ENCODE measurements around the gene PHC2.

Gene PHC2

GRCh38 chr1:33430692-33431593 lies at the start of gene PHC2:
PHC2 (minus strand) TSS chr1:33431095; CDS start chr1:33375539, 55,556 bp downstream.
- peak; percentile 96 for DNase-seq (ENCODE audit: low spot score)

DNA sequence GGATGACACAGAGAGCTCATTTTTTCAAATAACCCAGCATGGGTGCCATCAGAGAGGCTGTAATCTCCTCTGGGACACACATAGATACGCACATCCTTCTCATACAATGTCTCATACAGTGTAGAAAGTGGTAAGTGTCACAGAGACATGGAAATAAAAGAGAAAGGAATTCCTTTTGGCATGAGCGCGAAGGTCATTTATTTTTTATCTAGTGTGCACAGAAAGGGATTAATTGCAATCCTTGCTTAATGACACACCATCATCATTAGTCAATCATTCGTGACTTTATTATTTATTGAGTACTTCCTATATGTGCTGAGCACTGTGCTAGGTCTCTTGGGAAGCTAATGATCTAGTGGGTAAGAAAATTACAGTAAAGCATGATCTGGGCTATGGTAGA lies 46.6 kb upstream of the PHC2 start:
- no peak for DNase-seq (ENCODE audit: low spot score)

DNA sequence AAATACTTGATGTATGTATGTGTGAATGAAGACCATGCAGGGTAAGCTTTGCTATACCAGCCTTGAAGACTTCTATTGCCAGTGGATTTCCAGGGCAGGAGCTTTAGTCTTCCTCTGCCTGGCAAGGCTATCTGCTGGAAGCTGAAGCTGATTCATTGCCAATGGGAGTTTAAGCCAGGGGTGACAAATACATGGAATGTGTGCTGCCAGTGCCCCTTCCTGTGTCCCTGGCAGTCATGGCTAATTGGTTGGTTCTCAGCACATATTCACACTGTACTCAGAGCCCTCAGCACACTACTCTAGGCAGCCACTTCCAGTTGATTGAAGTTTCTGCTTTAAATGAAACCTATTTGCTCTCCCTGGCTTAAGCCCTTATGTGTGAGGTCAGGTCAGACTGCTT lies 43.0 kb upstream of the PHC2 start:
- no peak for DNase-seq (ENCODE audit: low spot score)

GRCh38 chr1:33472269-33472980 lies 41.5 kb upstream of the PHC2 start, which contains the start of gene ZSCAN20:
ZSCAN20 (plus strand) TSS chr1:33472645; CDS start chr1:33479289, 6,644 bp downstream.
- DNase-seq (ENCODE audit: low spot score) = peak; percentile 98

DNA sequence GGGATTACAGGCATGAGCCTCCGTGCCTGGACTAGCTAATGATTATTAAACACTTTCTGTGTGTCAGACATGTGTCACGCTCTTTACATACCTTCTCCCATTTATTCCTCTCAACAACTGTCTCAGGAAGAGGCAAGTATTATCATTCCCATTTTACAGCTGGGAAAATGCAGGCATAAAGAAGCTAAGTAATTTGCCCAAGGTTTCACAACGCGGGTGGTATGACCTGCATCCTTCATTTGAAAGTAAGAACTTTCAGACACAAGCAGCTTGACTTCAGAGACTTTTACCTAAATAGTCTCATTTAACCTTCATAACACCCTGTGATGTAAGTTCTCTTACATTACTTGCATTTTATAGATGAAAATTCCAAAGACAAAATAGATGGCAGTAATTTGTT lies 40.5 kb upstream of the PHC2 start:
- DNase-seq (ENCODE audit: low spot score) = no peak

- peak; percentile 77 for DNase-seq (ENCODE audit: low spot score)
Measured at GRCh38 chr1:33470495-33471012, 39.7 kb upstream of the PHC2 start.

GRCh38 chr1:33469691-33470090 lies 38.8 kb upstream of the PHC2 start:
- DNase-seq (ENCODE audit: low spot score) = no peak

DNA sequence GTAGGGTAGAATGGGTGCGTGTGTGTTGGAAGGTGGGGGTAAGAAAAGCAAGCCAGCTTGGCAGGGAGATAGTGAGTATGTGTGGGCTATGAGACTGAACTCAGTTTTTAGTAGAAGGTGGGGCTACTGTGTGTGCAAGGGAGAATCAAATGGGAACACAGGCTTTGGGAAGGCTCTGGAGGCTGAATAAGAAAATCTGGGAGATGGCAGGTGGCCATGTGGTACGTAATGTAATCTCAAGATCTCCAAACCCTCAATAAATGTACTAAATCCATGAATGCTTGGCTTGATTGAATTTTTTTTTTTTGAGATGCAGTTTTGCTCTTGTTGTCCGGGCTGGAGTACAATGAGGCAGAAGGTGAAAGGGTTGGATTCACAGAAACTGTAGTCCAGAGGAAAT lies 38.1 kb upstream of the PHC2 start:
- DNase-seq (ENCODE audit: low spot score) = no peak

- no peak for DNase-seq (ENCODE audit: low spot score)
Measured at GRCh38 chr1:33468531-33468930, 37.6 kb upstream of the PHC2 start.

DNA sequence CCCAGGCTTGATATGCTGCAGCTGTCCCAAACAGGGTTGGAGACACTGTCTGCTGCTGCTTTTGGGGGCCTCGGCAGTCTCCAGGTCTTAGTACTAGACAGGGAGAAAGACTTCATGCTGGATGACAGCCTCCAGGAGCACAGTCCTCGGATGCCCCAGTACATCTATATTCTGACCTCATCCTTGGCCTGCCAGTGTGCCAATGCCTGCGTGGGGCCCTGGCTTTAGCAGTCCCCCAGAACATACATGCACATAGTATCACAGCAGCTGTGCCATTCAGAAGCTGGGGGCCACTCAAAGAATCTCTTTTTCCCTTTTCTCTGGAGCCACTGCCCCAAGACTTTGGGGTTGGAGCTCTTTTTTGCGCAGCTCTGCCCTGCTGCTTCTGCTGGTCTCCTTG lies 37.1 kb upstream of the PHC2 start:
- no peak for DNase-seq (ENCODE audit: low spot score)

DNA sequence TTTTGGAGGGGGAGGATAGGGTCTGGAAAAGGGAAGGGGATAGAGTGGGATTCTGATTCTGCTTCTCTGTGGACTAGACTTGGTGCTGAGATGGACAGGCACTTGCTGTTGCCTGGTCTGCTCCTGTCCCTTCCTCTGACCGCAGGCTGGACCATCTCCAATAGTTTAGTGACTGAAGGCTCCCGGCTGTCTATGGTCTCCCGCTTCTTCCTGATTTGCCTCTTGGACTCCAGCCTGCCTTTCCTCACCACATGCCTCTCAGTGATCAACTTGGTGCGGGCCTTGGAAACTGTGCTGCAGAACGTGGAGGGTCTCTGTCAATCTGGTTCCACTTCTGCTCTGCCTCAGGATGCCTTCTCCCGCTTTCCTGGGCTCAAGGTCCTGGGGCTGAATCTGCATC lies 35.3 kb upstream of the PHC2 start:
- DNase-seq (ENCODE audit: low spot score) = no peak

- no peak for DNase-seq (ENCODE audit: low spot score)
Measured at GRCh38 chr1:33465316-33465715, 34.4 kb upstream of the PHC2 start.

DNA sequence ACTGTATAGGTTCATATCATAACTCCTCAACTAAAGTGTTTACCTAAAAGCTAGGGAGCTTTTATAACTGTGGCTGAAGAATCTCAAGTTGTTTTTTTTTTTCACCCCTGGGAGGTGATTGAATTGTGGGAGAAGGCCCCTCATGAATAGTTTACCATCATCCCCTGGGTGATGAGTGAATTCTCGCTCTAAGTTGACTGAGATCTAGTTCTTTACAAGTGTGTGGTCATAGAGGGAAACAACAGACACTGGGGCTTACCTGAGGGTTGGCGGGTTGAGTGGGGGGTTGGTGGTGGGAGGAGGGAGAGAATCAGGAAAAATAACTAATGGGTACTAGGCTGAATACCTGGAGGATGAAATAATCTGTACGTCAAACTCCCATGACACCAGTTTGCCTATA lies 33.7 kb upstream of the PHC2 start:
- DNase-seq (ENCODE audit: low spot score) = no peak

DNA sequence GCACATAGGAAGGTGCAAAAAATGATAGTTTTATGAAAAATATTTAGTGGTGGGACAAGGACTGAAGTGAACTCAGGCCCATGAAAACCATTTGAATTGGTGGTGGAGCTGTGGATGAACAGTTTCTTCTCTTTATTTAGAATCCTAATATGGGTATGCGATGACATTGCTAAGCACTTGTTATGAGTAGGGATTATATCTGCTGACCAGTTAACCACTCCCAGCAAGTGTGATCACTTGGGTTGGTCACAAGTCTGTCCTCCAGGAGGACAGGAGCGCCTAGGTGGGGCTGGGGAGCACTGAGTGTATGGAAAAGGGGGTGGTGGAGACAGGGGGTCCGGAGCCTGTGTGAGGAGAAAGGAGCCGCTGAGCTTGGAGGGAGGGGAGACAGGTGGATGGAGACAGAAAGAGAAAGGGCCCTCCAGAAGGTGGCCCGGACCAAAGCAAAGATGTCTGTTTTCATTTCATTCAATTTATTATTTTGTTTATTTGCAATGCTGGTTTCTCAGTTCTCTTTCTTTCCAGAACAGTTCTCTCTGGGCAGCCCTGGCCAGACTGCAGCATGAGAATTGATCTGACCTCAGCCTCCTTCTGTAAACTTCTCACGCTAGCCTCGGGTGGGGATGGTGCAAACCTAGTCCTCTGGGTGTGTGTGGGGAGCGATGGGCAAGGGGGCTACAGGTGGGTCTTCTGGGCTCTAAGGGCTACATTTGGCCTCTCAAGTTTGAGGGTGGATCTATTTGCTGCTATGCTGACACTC lies 31.7 kb upstream of the PHC2 start:
- no peak for DNase-seq (ENCODE audit: low spot score)

GRCh38 chr1:33460947-33461629 lies 30.2 kb upstream of the PHC2 start:
- DNase-seq (ENCODE audit: low spot score) = no peak

GRCh38 chr1:33460144-33460543 lies 29.2 kb upstream of the PHC2 start:
- DNase-seq (ENCODE audit: low spot score) = no peak

DNA sequence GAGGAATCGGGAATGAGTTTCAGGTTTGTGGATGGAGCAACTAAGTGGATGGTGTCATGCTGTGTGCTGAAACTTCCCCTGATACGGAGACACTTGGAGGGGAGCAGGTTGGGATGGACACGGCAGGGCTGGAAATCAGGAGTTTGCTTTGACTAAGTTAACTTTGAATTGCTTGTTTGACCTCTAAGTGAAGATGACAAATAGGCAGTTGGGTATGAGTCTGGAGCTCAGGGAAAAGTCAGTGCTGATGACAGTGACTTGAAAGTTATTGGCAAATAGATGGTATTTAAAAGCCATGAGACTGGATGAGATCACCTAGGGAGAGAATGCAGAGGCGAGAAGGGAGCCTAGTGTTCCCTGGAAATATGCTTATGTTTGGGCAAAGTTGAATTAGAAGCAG lies 28.8 kb upstream of the PHC2 start:
- DNase-seq (ENCODE audit: low spot score) = no peak

- DNase-seq (ENCODE audit: low spot score) = no peak
Measured at GRCh38 chr1:33456502-33456886, 25.6 kb upstream of the PHC2 start.

DNA sequence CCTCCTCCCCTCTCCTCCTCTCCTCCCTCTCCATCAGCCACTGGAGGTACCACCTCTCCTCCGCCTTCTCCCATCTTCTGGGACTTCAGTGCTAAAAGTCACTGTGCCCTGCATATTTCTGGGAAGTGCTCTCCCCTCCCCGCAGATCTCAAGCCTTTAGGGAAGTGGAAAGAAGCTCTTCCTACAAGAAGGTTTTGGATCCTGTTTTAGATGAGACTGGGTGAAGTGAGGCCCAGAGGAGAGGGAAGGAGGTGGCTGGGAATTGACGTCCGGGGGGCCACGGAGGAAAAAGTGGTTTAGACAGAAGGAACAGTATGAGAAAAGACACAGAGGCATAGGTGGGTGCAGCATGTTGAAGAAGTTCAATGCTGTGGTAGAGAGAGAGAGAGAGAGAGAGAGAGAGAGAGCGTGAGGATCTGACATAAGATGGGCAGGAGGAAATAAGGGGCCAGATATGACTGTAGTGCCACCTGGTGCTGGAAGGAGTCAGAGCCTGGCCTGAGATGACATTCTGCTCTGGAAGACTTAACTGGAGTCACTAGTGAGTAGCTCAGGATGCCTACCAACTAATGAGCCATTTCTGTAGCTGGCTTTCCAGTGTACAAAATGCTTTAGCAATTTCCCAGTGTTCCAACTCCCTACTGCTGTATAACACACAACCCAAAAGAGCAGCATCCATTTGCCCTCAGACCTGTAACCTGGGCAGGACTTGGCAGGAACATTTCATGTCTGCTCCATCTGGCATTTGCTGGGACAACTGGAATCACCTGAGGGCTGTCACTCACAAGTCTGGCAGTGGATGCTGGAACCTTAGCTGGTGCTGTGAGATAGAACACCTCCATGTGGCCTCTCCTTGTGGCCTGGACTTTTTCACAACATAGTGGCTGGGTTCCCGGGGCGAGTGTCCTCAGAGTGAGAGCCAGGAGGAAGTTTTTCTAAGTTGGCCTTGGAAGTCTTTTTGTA lies 24.9 kb upstream of the PHC2 start:
- DNase-seq (ENCODE audit: low spot score) = no peak

DNA sequence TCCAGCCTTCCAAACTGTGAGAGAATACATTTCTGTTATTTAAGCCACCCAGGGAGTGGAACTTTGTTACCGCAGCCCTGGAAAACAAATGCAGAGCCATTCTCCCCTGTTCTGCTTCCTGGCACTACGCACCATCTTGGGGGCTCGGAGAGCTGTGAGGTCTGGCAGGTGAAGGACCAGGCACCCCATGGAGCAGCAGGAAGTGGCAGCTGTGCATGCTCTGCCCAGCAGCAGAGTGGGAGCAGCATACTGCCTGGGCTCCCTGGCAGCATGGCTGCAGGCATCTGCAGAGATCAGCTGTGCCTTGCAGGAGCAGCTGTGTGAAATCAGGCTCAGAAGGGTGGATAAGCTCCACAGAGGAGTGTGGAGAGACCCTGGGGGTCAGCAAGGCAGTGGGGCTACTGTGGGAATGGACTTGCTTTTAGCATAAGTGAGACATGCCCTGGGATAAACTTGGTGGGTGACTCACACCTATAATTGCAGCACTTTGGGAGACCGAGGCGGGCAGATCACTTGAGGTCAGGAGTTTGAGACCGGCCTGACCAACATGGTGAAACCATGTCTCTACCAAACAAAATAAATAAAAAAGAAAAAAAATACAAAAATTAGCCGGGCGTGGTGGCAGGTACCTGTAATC lies 23.9 kb upstream of the PHC2 start:
- no peak for DNase-seq (ENCODE audit: low spot score)
